CD4-positive, alpha-beta T cell treated with Interleukin-12 subunit alpha and Interleukin-12 subunit beta, for 1 hour (primary cell): ENCODE results near the gene MOCS1.

Source experiments
- DNase-seq: peaks from one replicate; pipeline ENCODE4 v3.0.0-alpha.2; 2020

The MOCS1 gene

DNA sequence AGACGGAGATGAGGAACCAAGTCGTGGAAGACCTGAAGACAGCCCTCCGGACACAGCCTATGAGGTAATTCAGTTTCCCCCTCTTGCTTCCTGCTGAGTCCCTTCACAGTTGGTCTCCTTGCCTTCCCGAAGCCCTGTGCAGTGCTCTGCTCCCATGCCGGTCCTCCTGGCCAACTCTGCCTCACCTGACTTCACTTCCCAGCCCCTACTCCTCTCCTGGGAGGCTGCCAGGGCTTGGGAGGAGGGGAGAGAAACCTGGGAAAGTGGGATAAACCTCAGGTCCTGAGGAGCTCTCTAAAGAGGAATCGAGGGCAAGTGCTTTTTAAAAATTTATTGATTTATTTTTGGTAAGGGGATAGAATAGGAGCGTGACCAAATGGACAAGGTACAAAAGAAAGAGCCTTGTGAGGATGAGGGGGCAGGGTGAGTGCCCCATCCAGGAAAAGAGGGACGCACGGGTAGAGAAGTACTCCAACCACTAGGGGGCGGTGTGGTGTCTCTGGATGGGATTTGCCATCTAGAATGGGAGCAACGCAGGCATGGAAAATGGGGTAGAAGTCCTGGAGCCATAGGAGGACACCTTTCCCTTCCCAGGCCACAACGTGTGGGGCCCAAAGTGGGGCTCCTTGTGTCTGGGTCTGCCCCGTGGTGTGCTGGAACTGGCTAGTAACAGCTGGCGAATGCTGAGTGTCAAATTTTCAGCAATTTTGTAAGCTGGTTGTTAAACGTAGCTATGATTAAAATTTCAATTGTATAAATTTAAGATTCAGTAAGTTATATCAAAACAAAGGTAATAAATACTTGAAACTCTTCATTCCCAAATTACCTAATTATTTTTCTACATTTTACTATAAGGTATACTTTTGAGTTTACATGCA, 69.0 kb downstream of the MOCS1 start:
- DNase-seq, result peak; percentile 36

DNA sequence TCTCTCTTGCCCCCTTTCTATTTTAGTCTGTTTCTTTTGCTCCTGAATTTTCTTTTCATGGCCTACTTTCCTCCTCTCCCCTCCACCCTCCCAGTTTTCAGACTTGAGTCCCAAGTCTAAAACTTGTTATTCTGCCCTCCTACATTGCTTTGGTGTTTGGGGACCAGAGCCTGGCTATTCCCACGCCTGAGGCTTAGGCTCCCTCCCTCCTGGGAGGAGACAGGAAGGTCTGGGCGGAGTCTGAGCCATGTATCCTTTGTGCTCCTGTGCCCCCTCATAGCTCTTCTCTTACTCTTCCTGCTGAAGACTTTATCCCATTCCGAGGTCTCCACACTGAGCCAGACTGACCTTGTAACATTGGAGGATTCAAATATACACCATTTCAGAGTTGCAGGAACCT, 72.6 kb downstream of the MOCS1 start:
- no peak for DNase-seq

DNA sequence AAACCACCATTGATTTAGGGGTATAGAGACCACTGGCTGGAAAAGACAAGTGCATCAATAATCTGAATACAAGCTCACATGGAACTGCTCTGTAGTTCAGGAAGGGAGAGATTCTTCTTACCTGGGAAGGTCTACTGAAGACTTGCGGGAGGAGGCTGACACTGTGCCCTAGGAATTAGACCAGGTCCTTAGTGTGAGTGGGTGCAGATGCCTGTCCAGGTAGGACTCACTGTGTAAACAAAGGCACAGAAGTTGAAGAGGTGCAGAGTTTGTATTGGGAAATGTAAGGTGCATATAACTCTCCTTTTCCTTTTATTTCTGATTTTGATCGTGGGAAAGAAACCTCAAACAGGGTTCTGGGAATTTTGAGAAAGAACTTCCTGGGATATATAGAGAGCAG, 75.2 kb downstream of the MOCS1 start:
- no peak for DNase-seq

DNA sequence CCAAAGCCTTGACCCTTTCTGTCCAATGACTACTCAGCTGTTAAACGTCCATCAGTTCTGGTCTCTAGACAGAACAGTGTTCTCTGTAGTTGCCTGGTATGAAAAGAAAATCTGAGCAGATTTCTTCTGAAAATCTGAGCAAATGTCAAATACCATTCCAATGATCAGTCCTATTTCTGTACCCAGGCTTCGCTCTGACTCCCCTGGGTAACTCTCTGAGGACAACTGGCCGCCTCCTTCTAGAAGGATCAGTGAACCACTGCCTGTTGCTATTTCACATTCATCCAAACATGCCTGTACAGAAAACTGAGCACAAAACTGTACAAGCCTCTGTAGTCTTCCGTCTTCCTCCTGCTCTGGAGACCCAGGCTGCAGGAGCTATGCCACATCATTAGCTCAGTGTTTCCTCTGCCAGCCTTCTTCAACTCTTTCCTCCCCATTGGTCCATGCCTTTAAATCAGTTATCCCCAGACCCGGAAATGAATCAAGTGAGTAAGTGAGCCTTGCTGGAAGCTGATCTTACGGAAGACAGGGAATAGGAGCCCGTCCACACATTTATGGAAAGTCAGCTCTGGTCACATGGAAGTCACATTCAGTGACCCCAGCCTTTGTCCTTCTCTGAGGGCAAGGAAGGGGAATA, 78.8 kb downstream of the MOCS1 start:
- DNase-seq, result no peak
